ENCODE results near the gene CAPS.

- TF ChIP-seq, protein P1, sequence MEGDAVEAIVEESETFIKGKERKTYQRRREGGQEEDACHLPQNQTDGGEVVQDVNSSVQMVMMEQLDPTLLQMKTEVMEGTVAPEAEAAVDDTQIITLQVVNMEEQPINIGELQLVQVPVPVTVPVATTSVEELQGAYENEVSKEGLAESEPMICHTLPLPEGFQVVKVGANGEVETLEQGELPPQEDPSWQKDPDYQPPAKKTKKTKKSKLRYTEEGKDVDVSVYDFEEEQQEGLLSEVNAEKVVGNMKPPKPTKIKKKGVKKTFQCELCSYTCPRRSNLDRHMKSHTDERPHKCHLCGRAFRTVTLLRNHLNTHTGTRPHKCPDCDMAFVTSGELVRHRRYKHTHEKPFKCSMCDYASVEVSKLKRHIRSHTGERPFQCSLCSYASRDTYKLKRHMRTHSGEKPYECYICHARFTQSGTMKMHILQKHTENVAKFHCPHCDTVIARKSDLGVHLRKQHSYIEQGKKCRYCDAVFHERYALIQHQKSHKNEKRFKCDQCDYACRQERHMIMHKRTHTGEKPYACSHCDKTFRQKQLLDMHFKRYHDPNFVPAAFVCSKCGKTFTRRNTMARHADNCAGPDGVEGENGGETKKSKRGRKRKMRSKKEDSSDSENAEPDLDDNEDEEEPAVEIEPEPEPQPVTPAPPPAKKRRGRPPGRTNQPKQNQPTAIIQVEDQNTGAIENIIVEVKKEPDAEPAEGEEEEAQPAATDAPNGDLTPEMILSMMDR (IDR thresholded peaks at IDR 0.05; ENCODE audit: insufficient read depth, low read length, poor library complexity, severe bottlenecking): no peak
- TF ChIP-seq EZH2phosphoT487 (conservative IDR thresholded peaks at IDR 0.05; ENCODE audit: low read length): no peak
Observed at GRCh38 chr19:5891572-5891937, 22.5 kb upstream of the CAPS start.

Measured in SU-DHL-6 (cell line).